Stimulated activated naive CD8-positive, alpha-beta T cell treated with anti-CD3 and anti-CD28 coated beads, Interleukin-15, amount 100 ng/mL, for 72 hours (primary cell): Measurements from ENCODE around the gene GSTA1.
"Not testable (repeated sequence)": the region's sequence is repeated elsewhere in the genome, so short reads cannot be mapped to it uniquely, and the experiment has no call there.

Experiments
- ATAC-seq: fragments of 150-1000 bp; cut with Tn5 transposase; 2 replicates; pipeline ENCODE4 v1.10.0; 2021; ENCODE audit warnings: mild to moderate bottlenecking, moderate library complexity
- DNase-seq, 2 donors: peaks; one replicate each; pipeline ENCODE4 v3.0.0; 2021 to 2022
- H3K27ac Mint-ChIP-seq, 2 donors: one replicate each; pipeline ENCODE4 v1.8.0; 2022; ENCODE audit warnings: mild to moderate bottlenecking in 2 of 2, mixed read lengths in 2 of 2, moderate library complexity in 2 of 2
- H3K27me3 Mint-ChIP-seq: one replicate; pipeline ENCODE4 v1.8.0; 2022; ENCODE audit warnings: mixed read lengths
- H3K4me1 Mint-ChIP-seq: one replicate; pipeline ENCODE4 v1.8.0; 2022; ENCODE audit warnings: mild to moderate bottlenecking, mixed read lengths
- H3K4me3 Mint-ChIP-seq, 2 donors: one replicate each; pipeline ENCODE4 v1.8.0; 2022; ENCODE audit warnings: mild to moderate bottlenecking in 2 of 2, mixed read lengths in 2 of 2, moderate library complexity in 1 of 2
- H3K9me3 Mint-ChIP-seq, 2 donors: one replicate each; pipeline ENCODE4 v1.8.0; 2022; ENCODE audit warnings: mixed read lengths in 2 of 2

Gene GSTA1

DNA sequence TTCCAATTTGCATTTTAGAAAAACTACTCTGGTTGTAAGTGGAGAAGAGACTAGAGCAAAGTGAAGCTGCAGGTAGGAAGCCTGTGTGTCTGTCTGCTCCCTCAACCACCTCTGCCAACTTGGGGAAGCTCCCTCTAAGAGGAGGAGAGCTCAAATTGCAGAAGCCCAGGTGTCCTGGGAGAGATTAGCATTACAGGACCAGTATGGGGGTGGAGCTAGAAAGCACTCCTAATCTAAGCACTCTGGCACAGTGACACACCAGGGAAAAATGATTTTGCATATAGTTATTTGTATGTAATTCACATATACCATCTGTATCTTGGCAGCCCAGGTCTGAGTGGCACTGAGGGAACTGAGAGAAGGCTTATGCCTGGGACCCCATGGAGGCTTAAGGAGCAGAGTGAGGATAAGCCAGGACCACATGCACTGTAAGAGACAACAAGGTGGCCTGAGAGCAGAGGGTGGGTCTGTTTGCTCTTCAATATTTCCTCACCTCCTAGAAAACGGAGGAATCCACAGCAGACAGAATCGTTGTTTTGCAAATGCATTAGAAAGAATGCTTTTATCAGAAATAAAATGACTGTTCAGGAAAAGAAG, 54.0 kb downstream of the GSTA1 start:
- peaks cover 5% of the 10 kb centered on the region for H3K27me3 Mint-ChIP-seq
- H3K4me3 Mint-ChIP-seq = no peak overlapping the region
- no peaks in the 10 kb centered on the region for H3K4me1 Mint-ChIP-seq
- DNase-seq = no peak
- H3K9me3 Mint-ChIP-seq = peaks cover 6 to 7% of the 10 kb centered on the region in 2 donors
- ATAC-seq = no peak
- H3K27ac Mint-ChIP-seq = no peak overlapping the region

DNA sequence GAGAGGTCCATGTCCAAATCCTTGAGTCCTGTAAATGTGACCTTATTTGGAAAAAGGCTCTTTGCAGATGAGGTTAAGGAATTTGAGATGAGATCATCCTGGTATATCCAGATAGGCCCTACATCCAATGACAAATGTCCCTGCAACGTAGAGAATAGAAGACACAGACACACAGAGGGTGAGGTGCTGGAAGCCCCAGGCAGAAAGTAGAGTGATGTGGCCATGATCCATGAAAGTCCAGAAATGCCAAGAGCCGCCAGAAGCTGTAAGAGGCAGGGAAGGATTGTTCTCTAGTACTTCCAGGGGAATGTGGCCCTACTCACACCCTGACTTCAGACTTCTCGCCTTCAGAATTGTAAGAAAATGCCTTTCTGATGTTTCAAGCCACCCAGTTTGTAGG, 56.3 kb downstream of the GSTA1 start:
- H3K4me3 Mint-ChIP-seq, H3K4me1 Mint-ChIP-seq, DNase-seq, ATAC-seq, H3K27ac Mint-ChIP-seq, H3K9me3 Mint-ChIP-seq: not testable (repeated sequence)
- H3K27me3 Mint-ChIP-seq = peaks cover 18% of the 10 kb centered on the region

DNA sequence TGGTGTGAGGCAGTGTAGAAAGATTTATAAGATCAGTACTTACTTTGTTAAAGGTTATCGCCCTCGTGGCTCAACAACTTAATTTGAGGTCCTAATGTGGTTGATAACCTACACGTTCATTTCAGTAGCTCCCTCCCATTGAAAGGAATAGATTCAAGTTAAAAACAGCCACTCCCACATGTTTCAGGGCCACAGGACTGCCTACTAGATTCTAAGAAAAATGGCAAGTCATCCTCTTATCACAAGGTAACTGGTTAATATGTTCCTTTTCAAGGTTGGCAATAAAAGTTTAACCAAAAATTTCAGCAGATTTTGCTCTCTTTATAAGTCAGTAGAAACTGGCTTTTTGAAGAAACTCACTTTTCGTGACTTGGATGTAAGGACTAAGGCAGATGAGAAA, 57.4 kb downstream of the GSTA1 start:
- H3K4me3 Mint-ChIP-seq = no peak overlapping the region
- H3K27me3 Mint-ChIP-seq = peaks cover 18% of the 10 kb centered on the region
- no peaks in the 10 kb centered on the region for H3K4me1 Mint-ChIP-seq
- DNase-seq (no peak), ATAC-seq (no peak)
- H3K27ac Mint-ChIP-seq = no peak overlapping the region
- peaks cover 6 to 7% of the 10 kb centered on the region in 2 donors for H3K9me3 Mint-ChIP-seq

DNA sequence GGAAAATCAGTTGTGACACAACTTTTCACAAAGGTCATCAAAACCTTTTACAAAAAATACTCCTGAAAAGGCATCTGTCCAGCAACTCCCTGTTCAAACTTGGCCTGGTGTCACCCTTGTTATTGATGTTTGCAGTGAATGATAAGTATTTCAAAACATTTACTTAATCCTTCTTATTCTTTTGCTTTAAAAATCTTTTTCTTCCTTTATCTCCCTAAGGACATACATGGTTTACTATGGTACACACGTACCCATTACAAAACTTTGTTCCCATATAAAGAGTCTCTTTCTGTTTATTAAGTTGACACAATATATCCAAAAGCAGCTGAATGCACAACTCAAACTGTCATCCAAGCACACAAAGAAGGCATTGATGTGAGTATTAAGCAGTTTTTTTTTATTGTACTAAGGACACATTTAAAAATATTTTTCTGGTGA, 57.8 kb downstream of the GSTA1 start:
- Mint-ChIP-seq H3K4me3 (no peak overlapping the region), H3K4me1 (no peaks in the 10 kb centered on the region), H3K27ac (no peak overlapping the region), H3K9me3 (peaks cover 2 to 4% of the 10 kb centered on the region in 2 donors), H3K27me3 (peaks cover 18% of the 10 kb centered on the region)
- ATAC-seq (no peak), DNase-seq (no peak)

DNA sequence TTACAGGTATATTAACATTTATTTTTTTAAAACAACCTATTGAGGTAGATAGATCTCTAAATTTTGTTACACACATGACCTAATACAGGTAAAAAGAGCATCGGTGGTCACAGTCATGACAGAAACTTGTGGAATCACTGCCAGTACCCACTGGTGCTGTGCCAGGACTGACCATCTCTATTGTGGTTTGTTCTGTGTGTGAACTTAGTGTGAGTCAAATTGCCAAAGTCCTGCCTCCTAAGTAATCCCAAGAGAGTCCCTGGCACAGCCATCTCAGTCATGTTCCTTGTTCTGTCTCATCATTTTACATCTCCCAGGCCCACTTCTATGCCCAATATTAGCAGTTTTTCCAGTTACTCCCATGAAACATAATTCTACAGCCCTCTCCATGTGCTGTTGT, 61.7 kb downstream of the GSTA1 start:
- DNase-seq = no peak
- Mint-ChIP-seq H3K4me3 (no peak overlapping the region), H3K4me1 (no peaks in the 10 kb centered on the region), H3K27me3 (peaks cover 18% of the 10 kb centered on the region), H3K27ac (no peak overlapping the region), H3K9me3 (peaks cover 0 to 9% of the 10 kb centered on the region in 2 donors)
- ATAC-seq = no peak
